AG10803 (cell line): ENCODE results near the gene MEGF6.
A peak's percentile ranks its signal among the peaks of the same experiment; 100 is the strongest.

Experiments used
- DNase-seq: peaks from one replicate; pipeline ENCODE4 v3.0.0; 2010; ENCODE audit warnings: low read depth
- H3K4me3 ChIP-seq: 2 replicates; pipeline ENCODE4 v1.5.1; 2011; ENCODE audit warnings: mild to moderate bottlenecking, low read length, control low read depth
- CTCF ChIP-seq: conservative IDR thresholded peaks from 2 replicates; pipeline ENCODE4 v1.5.1; 2011; ENCODE audit warnings: mild to moderate bottlenecking, low read length, control low read depth, inconsistent platforms

The MEGF6 gene

GRCh38 chr1:3563125-3563524, 48.2 kb downstream of the MEGF6 start:
- no peak for DNase-seq
- no peak overlapping the region for H3K4me3 ChIP-seq
- no peak for TF ChIP-seq CTCF

- TF ChIP-seq CTCF = no peak
- H3K4me3 ChIP-seq = no peak overlapping the region
- no peak for DNase-seq
Measured at GRCh38 chr1:3562712-3563111, 48.6 kb downstream of the MEGF6 start.

GRCh38 chr1:3561702-3562101, 49.6 kb downstream of the MEGF6 start:
- no peak overlapping the region for H3K4me3 ChIP-seq
- DNase-seq = no peak
- TF ChIP-seq CTCF = no peak

- TF ChIP-seq CTCF = no peak
- DNase-seq = no peak
- no peak overlapping the region for H3K4me3 ChIP-seq
Measured at GRCh38 chr1:3560981-3561380, 50.3 kb downstream of the MEGF6 start.

GRCh38 chr1:3560251-3560871, 50.9 kb downstream of the MEGF6 start:
- no peak for TF ChIP-seq CTCF
- no peak overlapping the region for H3K4me3 ChIP-seq

GRCh38 chr1:3558036-3558726, 53.1 kb downstream of the MEGF6 start:
- DNase-seq = no peak
- TF ChIP-seq CTCF = no peak
- H3K4me3 ChIP-seq = no peak overlapping the region

More at GRCh38 chr1:3560251-3560871, 50.9 kb downstream of the MEGF6 start:
- DNase-seq = peak; percentile 20

GRCh38 chr1:3557366-3557765, 53.9 kb downstream of the MEGF6 start:
- TF ChIP-seq CTCF = no peak
- DNase-seq = no peak
- H3K4me3 ChIP-seq = no peak overlapping the region
